ENCODE results near the gene NAALADL2.

The NAALADL2 gene

DNA sequence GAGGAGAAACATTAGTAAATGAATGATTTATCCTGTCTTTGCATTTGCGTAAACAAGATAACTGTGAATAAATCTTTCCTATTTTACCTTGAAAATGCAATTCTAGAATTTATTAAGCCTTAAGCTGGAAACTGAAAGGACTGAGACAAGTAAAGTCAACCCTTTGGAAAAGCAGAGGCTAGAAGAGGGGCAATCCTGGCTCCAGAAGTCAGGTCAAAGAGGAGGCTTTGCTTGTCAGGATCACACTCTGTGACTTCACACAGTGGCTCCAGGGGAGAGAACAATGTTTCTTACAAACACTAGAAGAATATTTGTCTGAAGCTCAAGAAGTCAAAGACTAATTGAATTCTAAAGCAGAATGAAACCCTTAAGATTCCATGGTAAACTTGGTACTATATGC is 530.4 kb downstream of the NAALADL2 start:
- TF ChIP-seq CTCF (conservative IDR thresholded peaks at IDR 0.05; ENCODE audit: low read depth, low read length): no peak
- no peak overlapping the region for H3K4me3 ChIP-seq (ENCODE audit: low read depth, low read length)
- DNase-seq (ENCODE audit: low read depth): no peak

DNA sequence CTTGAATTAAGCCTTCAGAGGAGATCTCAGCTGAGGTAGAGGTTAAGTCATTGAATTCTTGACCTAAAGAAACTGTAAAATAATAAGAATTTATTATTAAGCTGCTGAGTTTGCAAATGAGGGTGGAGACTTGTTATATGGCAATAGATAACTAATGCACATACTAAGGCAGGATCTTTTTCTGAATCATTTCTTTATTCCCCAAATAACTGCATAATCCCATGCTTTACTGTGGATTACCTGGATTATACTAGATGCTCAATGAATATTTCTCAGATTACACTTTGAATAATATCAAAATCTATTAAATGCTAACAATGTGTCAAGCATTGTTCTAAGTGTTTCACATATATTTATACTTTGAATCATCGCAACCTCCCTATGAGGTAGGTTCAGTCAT is 532.5 kb downstream of the NAALADL2 start:
- DNase-seq (ENCODE audit: low read depth): no peak

GRCh38 chr3:175392653-175393052 is 533.5 kb downstream of the NAALADL2 start:
- no peak overlapping the region for H3K4me3 ChIP-seq (ENCODE audit: low read depth, low read length)
- DNase-seq (ENCODE audit: low read depth): peak; percentile 60
- no peak for TF ChIP-seq CTCF (conservative IDR thresholded peaks at IDR 0.05; ENCODE audit: low read depth, low read length)

More for the DNA sequence above, 532.5 kb downstream of the NAALADL2 start:
- no peak for TF ChIP-seq CTCF (conservative IDR thresholded peaks at IDR 0.05; ENCODE audit: low read depth, low read length)
- H3K4me3 ChIP-seq (ENCODE audit: low read depth, low read length): no peak overlapping the region

GRCh38 chr3:175397372-175397771 is 538.2 kb downstream of the NAALADL2 start:
- no peak for TF ChIP-seq CTCF (conservative IDR thresholded peaks at IDR 0.05; ENCODE audit: low read depth, low read length)
- DNase-seq (ENCODE audit: low read depth): no peak
- no peak overlapping the region for H3K4me3 ChIP-seq (ENCODE audit: low read depth, low read length)

DNA sequence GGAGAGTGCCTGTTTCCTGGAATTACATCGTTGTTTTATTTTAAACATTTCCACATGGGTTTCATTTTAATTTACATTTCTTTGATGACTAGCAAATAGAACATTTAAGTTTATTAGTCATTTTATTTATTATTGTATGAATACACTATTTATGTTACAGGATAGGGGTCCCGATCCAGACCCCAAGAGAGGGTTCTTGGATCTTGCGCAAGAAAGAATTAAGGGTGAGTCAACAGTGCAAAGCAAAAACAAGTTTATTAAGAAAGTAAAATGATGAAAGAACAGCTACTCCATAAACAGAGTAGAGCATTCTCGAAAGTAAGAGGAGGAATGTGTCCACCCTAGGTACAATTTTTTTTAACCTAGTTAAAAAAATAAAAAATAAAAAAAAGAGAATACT is 539.5 kb downstream of the NAALADL2 start:
- DNase-seq (ENCODE audit: low read depth): peak; percentile 33

GRCh38 chr3:175399156-175399840 is 540.2 kb downstream of the NAALADL2 start:
- TF ChIP-seq CTCF (conservative IDR thresholded peaks at IDR 0.05; ENCODE audit: low read depth, low read length): no peak
- H3K4me3 ChIP-seq (ENCODE audit: low read depth, low read length): no peak overlapping the region
- no peak for DNase-seq (ENCODE audit: low read depth)

More for the DNA sequence above, 539.5 kb downstream of the NAALADL2 start:
- H3K4me3 ChIP-seq (ENCODE audit: low read depth, low read length): no peak overlapping the region
- no peak for TF ChIP-seq CTCF (conservative IDR thresholded peaks at IDR 0.05; ENCODE audit: low read depth, low read length)

DNA sequence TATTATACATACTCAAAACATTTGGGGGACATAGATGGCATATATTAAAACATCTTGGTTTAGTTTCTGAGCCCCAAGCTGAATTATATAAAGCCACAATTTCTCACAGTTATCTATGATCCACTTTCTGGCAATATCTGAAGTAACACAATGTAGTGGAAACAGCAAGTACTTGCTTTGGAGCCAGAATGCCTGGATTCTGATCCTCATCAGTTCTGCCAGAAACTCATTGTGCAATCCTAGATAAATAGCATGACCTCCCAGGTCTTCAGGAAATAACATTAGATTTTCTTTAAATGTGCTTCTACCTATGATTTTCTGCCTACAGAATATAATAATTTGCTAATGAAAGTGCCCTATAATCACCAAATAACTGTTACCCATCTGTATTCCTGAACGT is 544.9 kb downstream of the NAALADL2 start:
- no peak overlapping the region for H3K4me3 ChIP-seq (ENCODE audit: low read depth, low read length)
- peak; percentile 60 for DNase-seq (ENCODE audit: low read depth)
- TF ChIP-seq CTCF (conservative IDR thresholded peaks at IDR 0.05; ENCODE audit: low read depth, low read length): no peak

Data from choroid plexus epithelial cell (primary cell).